Thoracic aorta (tissue), 2 donors: ENCODE data around the gene PPP4R2. TPM values are rescaled to one million over a fixed set of nuclear protein-coding genes. Genes with fewer than 3 reads are reported as not detected.

Source experiments
- ATAC-seq: fragments of 150-250 bp; one replicate; pipeline ENCODE4 v1.8.0; 2017; ENCODE audit warnings: low read depth; ENCODE audit not compliant: insufficient number of reproducible peaks, low FRiP score
- DNase-seq: peaks from one replicate; pipeline ENCODE4 v3.0.0-alpha.2; 2020; ENCODE audit warnings: low spot score
- H3K27ac ChIP-seq, 2 donors: fragments of 200-600 bp; sonication (generic); 1 replicate in 1 of 2; 2 replicates in 1 of 2; pipeline ENCODE4 v1.5.1; 2016; ENCODE audit warnings: mild to moderate bottlenecking in 2 of 2, moderate library complexity in 2 of 2
- H3K27me3 ChIP-seq: fragments of 200-600 bp; sonication (generic); replicated peaks from 2 replicates; pipeline ENCODE4 v1.6.0; 2016; ENCODE audit warnings: mild to moderate bottlenecking; ENCODE audit not compliant: insufficient read depth
- H3K36me3 ChIP-seq: fragments of 200-600 bp; sonication (generic); one replicate; pipeline ENCODE4 v1.5.1; 2016
- H3K4me1 ChIP-seq, 2 donors: fragments of 200-600 bp; sonication (generic); 1 replicate in 1 of 2; 2 replicates in 1 of 2; pipeline versions ENCODE4 v1.5.1 to v1.6.0; 2016; ENCODE audit warnings: low read depth in 2 of 2, mild to moderate bottlenecking in 1 of 2; ENCODE audit not compliant: control insufficient read depth in 1 of 2
- H3K4me3 ChIP-seq: fragments of 200-600 bp; sonication (generic); 2 replicates; pipeline ENCODE4 v1.5.1; 2016; ENCODE audit warnings: mild to moderate bottlenecking
- H3K9me3 ChIP-seq: fragments of 200-600 bp; sonication (generic); 2 replicates; pipeline ENCODE4 v1.5.1; 2016
- total RNA-seq, 2 donors: library from RNA; depleted of rRNA; stranded (reverse); fragments of >200 nt; gene quantifications; one replicate each; pipeline versions ENCODE4 v1.1.0 to v1.2.3, GENCODE V29; 2016
- TF ChIP-seq, protein P1 (sequence below): fragments of 200-600 bp; sonication (generic); IDR thresholded peaks from one replicate; pipeline ENCODE4 v1.5.1; 2019; ENCODE audit warnings: antibody characterized with exemption

The PPP4R2 gene
- total RNA-seq, 2 donors from 2014 or later, result 39.3 to 47.0 TPM

DNA sequence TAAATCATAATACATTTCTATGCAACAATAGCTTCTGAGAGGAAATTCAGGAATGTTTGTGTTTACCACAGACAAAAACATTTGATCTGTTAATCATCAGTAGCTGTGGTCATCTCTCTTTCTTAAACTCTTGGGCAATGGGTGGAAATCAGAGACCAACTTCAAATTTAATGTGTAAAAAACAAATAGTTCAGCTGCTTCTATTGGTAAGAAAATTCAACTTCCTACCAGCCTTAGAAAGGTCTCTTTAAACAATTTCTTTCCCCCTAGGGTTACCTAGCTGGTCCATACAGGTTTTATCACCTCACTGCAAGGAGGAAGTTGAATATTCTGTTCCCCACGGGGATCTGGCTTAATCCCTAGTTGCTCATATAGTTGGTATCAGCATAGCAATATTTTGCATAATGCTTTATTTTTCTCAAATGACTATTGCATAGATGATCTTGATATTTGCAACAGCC is 20.3 kb upstream of the PPP4R2 start:
- Histone ChIP-seq H3K27ac (no peak overlapping the region), H3K27me3 (no peaks in the 10 kb centered on the region), H3K9me3 (no peaks in the 10 kb centered on the region), H3K4me3 (no peak overlapping the region), H3K4me1 (no peaks in the 10 kb centered on the region), H3K36me3 (peaks cover 4% of the 10 kb centered on the region)
- TF ChIP-seq, protein P1, sequence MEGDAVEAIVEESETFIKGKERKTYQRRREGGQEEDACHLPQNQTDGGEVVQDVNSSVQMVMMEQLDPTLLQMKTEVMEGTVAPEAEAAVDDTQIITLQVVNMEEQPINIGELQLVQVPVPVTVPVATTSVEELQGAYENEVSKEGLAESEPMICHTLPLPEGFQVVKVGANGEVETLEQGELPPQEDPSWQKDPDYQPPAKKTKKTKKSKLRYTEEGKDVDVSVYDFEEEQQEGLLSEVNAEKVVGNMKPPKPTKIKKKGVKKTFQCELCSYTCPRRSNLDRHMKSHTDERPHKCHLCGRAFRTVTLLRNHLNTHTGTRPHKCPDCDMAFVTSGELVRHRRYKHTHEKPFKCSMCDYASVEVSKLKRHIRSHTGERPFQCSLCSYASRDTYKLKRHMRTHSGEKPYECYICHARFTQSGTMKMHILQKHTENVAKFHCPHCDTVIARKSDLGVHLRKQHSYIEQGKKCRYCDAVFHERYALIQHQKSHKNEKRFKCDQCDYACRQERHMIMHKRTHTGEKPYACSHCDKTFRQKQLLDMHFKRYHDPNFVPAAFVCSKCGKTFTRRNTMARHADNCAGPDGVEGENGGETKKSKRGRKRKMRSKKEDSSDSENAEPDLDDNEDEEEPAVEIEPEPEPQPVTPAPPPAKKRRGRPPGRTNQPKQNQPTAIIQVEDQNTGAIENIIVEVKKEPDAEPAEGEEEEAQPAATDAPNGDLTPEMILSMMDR, result no peak
- no peak for ATAC-seq
- DNase-seq, result no peak

DNA sequence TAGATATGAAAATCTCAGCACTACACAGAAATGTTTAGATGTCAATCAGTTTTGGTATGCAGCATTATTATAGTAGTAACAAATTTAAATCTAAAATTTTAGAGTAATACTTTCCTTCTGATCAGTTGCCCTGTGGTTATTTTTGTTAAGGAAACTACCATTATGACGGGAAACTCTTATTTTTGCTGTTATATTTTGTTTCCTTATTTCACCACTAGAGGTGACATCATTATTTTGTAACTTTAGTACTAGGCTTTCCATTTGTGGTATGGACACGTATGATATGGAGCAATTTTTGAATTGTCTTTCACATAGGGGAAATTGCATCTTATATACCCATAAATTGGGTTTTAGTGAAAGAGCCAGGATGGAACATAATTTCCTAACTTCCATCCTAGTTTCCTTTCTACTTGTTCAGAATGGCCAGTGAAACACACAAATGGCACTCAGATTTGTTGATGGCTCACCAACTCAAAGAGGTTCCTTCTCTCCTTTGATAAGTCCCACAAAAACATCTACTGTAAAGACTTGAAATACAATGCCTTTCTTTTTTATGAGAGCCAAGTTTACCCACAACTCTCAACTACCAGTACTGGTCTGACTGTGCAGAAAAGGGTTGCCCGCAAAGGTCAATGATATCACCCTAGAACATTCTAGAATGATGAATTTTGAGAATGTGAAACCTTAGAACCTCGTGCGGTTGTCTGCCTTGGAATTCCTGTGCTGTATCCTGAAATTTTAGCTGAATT is 19.4 kb upstream of the PPP4R2 start:
- ATAC-seq (no peak), DNase-seq (no peak)
- Histone ChIP-seq H3K27me3 (no peaks in the 10 kb centered on the region), H3K4me3 (no peak overlapping the region), H3K4me1 (no peaks in the 10 kb centered on the region), H3K9me3 (no peaks in the 10 kb centered on the region), H3K36me3 (peaks cover 4% of the 10 kb centered on the region), H3K27ac (no peak overlapping the region)
- TF ChIP-seq, protein P1, result no peak

DNA sequence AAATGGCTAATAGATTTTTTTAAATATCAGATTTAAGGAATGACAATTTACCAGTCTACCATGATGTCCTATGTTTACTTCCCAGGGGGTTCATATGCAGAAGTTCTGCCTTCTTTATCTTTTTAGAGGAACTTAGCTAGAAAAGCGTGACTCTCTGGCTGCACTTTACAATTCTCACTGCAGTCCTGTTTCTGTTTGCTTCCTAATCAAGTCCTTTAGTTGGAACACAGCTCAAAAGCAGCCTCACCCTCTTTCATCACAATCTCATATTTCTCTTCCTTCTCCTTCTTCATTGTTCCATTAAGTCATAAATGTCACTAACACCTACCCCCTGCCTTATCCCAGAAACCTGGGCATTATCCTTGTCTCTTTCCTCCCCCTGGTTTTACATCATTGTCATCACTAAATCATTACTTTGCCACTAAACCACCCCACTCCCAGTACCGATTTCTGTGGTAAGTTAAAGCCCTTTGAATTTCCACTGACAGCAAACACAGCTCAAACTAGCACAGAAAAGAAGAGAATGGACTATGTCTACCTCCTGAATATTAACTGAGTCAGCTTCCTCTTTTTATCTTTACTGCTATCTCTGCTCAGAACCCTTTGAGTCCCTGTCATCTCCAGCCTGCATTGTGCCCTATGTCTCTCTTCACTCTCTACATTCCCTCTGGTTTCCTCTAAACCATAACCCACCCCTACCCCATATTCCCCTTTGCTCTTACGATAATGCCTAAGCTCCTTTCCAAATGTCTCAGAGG is 13.8 kb upstream of the PPP4R2 start:
- DNase-seq (no peak), ATAC-seq (no peak)
- Histone ChIP-seq H3K27ac (no peak overlapping the region), H3K36me3 (no peaks in the 10 kb centered on the region), H3K4me1 (no peaks in the 10 kb centered on the region), H3K9me3 (peaks cover 5% of the 10 kb centered on the region), H3K27me3 (no peaks in the 10 kb centered on the region), H3K4me3 (no peak overlapping the region)
- TF ChIP-seq, protein P1, result no peak

DNA sequence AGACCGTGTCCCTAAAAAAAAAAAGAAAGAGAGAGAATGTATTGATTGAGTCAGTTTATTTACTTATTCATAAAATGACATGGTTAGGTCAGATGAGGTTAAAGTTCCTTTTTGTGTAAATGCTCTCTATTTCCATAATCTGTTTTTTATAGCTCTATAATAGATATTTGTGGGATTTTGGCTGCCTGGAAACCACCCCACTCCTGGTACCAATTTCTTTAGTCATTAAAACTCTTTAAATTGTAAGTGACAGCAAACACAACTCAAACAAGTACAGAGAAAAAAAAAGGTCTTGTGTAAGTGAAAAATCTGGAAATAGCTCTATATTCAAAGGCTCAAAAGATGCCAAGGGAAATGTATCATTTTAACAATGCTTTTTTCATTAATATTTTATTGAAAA is 11.0 kb upstream of the PPP4R2 start:
- ATAC-seq, result no peak
- H3K9me3 ChIP-seq, result peaks cover 5% of the 10 kb centered on the region
- H3K36me3 ChIP-seq, result no peaks in the 10 kb centered on the region
- DNase-seq, result no peak
- H3K27me3 ChIP-seq, result no peaks in the 10 kb centered on the region
- H3K4me3 ChIP-seq, result no peak overlapping the region
- no peaks in the 10 kb centered on the region for H3K4me1 ChIP-seq
- TF ChIP-seq, protein P1, result no peak
- no peak overlapping the region for H3K27ac ChIP-seq

DNA sequence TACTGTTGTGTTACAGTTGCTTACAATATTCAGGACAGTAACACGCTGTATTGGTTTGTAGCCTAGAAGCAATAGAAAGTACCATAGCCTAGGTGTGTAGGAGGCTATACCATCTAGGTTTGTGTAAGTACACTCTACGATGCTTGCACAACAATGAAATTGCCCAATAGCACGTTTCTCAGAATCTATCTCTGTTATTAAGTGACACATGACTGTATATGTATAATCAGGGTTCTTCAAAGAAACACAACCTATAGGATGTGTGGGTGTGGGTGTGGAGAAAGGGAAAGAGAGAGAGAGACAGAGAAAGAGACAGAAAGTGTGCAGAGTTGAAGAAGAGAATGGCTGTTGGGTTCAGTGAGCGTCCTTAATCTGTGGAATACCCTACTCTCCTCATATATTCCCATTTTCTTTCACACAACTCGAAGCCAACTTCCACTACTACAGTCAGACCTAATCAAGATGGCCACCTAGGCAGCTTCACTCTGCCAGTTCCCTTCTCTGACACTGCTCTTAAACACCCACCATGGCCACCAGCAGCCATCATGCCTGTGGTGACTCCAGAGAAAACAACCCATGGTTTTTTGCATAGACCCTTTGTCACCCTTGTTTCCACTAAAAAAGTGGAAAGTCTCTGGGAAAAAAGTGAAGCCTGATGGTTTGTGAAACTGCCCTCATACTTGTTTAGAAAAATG is 5.8 kb upstream of the PPP4R2 start:
- TF ChIP-seq, protein P1, result no peak
- H3K27me3 ChIP-seq, result no peaks in the 10 kb centered on the region
- DNase-seq (no peak), ATAC-seq (no peak)
- no peaks in the 10 kb centered on the region for H3K36me3 ChIP-seq
- H3K4me3 ChIP-seq, result no peak overlapping the region
- no peaks in the 10 kb centered on the region for H3K9me3 ChIP-seq
- H3K27ac ChIP-seq, result no peak overlapping the region
- no peaks in the 10 kb centered on the region for H3K4me1 ChIP-seq
